Fibroblast of the conjunctiva (primary cell): ENCODE results near the gene KIF12.
A peak's percentile ranks its signal among the peaks of the same experiment; 100 is the strongest.
"Not testable (repeated sequence)": the region's sequence is repeated elsewhere in the genome, so short reads cannot be mapped to it uniquely, and the experiment has no call there.

ENCODE experiments used
- DNase-seq: peaks from one replicate; pipeline ENCODE4 v3.0.0-alpha.2; 2010; ENCODE audit warnings: low read depth

KIF12 gene

DNA sequence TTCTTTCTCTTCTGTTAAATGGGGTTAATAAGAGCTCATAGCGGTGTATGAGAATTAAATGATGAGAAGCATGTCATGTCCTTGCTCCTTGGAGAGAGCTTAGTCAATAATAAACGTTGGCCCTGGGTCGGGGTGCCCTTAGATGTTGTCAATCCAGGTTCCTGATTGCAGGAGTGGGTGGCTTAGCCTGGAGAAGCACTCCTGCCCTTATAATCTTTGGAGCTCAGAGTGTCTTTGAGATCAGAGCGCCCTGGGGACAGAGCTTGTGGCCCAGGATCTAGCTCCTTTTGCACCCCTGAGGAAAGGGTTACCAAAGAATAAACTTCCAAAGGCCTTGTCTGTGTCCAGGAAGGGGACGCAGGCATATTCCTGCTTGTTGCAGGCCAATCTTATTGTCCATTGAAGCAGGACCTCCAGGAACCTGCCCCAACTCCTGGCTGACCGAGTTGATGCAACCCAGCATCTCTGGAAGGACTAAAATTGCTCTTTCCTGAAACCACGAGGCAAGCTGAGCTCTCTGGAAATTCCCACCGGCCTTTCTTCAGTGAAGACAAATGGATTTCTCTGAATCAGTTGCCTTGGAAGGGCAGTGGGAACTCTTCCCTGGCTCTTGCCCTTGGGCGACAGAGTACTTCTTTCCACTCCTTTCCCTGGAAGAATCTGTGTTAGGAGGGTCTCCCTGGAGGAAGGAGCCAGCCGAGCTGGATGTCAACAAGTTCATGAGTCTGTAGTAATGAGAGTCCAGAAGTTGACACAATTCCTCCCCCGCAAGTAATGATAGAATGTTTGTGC lies 14.6 kb downstream of the KIF12 start:
- DNase-seq: no peak

DNA sequence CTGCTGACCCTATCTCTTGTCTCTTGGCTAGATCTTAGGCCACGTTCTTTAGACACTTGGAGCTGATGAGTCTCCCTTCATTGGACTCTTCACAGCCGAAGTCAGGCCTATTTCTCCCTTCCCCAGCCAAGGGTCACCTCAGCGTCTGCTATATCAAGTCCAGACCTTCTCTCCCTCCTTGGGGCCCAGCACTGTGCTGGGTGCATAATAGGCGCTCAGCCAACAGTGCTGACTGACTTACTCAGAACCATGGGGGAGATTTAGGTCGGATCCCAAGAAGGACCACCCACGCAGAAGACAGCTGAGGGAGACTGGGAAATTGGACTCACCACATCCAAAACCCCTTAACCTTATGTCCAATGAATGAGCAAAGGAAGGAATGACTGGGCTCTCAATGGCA lies 15.4 kb downstream of the KIF12 start:
- DNase-seq: no peak

DNA sequence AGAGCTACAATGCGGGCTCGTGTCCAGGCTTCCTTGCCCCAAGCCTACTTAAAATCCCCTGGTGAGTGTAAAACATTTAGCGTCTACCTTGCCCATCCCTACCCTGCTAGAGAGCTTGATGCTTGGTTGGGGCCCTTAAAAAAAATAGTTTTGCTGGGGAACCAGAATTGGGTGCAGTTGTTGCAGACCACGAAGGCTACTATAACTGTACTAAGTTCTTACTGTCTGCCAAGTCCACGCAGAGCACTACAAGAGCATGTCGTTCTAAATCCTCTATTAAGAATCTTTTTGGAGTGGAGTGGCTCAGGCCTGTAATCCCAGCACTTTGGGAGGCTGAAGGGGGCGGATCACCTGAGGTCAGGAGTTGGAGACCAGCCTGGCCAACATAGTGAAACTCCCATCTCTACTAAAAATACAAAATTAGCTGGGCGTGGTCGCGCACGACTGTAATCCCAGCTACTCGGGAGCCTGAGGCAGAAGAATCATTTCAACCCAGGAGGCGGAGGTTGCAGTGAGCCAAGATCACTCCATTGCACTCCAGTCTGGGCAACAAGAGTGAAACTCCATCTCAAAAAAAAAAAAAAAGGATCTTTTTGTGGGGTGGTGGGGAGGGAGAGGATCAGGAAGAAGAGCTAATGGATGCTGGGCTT lies 16.2 kb downstream of the KIF12 start:
- DNase-seq: not testable (repeated sequence)

- DNase-seq: peak; percentile 80
Measured at GRCh38 chr9:114082017-114082762, 16.9 kb downstream of the KIF12 start.

GRCh38 chr9:114081441-114082016 lies 17.6 kb downstream of the KIF12 start:
- DNase-seq: no peak

DNA sequence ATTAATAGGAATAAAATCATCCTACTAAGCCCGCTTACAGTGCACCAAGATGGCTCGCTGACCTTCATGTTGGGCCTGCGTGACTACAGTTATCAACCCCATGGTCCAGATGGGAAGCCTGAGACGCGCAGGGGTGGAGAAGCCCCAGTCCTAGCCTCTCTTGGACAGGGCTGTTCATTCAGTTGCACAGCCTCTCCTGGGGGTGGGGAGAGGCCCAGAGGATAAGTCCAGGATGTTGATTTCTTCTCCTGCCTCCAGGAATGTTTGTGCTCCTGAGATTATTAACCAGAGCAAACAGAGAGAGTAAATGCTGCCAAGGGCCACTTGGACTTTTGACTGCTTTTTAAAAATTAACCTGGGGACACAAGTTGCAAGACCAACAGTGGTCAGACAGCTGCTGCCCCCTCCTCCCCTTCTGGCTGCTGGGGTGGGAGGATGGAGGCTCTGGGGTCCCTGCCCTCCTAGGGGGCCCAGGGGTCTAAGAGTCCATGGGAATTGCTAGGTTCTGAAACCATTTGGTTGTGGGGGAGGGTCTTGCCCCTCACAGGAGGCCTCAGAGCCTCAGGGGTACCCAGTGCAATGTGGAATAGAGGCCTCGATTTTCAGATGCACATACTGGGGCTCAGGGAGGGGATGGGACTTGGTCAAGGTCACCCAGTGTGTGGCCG lies 18.2 kb downstream of the KIF12 start:
- DNase-seq: no peak

DNA sequence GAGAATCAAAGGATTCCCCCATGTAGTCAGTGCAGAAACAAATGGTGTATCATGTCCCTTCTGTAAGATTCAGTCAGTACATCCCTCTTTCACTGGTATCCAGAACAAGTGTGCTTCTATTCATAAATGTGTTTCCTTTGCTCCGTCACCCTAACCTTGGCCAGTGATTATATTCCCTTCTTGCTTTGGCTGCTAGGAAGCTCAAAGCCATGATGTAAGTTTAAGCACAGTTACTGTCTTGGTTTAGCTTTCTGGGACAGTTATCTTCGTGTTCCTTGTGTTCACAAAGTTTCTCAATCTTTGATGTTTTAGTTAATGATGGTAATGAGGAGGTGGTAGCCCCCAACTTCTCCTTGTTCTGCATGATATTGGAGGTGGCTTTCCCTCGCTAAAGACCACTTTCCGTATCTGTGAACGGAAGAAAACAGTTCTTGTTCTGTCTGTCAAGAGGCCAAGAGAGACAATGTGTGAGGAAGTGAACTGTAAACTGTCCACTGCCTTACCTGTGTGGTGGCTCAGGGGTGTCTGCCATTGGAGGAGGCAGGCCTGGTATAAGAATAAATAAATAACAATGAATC lies 18.8 kb downstream of the KIF12 start:
- no peak for DNase-seq

GRCh38 chr9:114078781-114079156 lies 20.3 kb downstream of the KIF12 start:
- no peak for DNase-seq

GRCh38 chr9:114078021-114078780 lies 20.9 kb downstream of the KIF12 start, which contains the start of gene AMBP:
Gene AMBP (minus strand): TSS chr9:114078300. CDS start chr9:114078209, 91 bp downstream.
- no peak for DNase-seq

DNA sequence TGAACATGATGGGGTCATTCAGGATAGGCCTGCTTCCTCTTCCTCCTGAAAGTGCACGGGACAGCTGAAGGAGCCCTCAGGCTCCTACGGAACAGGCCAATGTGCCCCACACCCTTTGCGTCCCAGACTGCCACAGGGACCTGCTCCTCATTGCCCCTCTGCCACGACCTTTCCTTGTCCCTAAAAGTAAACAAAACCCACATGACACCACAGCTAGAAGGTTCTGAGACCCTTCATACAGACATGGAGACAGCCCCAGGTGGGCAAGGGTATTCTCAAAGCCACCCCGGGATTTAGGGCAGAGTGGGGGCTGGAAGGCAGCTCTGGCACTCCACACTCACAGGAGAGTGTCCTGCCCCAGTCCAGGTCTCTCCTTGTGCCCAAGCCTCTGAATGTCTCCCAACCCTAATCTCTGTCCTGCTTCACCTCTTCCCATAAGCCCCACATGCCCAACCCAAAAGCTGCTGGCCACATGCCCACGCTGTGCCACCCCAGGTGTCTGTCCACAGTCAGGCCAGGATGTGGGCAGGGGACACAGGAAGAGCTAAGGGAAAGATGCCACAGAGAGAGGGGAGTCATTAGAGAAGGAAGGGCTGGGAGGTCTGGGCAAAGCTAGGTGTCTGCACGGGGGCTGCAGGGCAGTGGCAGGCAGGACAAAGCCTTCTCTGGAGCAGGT lies 21.8 kb downstream of the KIF12 start:
- DNase-seq: no peak

GRCh38 chr9:114076237-114077161 lies 22.6 kb downstream of the KIF12 start:
- DNase-seq: no peak

DNA sequence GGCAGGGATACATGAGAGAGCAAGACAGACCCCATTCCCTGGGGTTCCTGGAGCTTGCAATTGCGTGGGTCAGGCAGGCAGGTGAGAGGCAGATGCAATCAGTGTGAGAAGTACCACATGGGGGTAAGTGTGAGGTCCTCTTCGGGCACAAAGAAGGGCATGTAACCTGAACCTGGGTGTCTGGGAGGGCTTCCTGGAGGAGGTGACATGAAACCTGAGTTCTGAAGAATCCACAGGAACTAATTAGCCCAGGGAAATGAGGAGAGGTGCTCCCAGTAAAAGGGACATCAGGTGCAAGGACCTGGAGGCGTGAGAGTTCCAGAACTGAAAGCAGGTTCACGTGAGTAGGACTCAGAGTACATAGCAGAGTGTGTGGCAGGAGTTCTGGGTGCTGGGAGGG lies 23.5 kb downstream of the KIF12 start:
- no peak for DNase-seq

DNA sequence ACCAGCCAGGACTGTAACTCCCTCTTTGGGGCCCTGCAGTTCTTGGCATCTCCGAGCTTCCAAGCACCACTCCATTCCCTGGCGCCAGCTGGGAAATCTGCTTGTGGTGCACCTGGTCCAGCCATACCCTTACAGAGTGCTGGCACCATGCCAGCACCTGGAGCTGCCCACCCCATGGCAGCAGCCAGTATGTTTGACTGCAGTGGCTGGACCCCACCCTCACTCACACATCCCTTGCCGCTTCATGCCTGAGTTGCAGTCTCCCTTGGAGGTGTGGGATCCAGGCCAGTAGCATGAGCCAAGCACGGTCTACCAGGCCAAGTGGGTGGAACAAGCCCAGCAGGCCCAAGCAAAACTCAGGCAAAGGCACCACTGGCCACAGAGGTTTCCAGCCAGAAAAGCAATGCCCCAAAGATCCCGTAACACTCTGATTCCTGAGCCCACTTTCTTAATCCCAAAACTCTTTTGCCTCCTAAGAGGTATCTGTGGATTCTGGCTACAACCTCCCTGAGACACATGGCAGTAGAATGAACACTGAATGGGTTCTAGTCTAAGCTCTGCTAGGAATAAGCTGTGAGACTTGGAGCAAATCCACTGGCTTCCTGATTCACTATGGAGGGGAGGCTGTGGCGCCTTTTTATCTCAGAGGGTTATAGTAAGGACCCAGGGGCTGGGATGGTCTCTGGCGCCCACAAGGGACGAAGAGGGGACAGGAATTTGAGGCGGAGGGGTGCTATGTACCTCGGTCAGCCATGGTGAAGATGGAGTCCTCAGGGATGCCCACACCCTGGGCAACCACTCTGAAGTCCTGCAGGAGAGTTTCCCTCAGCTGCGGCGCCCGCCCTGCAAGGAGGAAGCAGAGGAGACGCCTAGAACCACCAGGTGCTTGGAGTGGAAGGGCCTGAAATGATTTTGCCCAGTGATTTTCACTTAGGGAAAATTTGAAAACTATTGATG lies 26.6 kb downstream of the KIF12 start:
- DNase-seq: peak; percentile 52

DNA sequence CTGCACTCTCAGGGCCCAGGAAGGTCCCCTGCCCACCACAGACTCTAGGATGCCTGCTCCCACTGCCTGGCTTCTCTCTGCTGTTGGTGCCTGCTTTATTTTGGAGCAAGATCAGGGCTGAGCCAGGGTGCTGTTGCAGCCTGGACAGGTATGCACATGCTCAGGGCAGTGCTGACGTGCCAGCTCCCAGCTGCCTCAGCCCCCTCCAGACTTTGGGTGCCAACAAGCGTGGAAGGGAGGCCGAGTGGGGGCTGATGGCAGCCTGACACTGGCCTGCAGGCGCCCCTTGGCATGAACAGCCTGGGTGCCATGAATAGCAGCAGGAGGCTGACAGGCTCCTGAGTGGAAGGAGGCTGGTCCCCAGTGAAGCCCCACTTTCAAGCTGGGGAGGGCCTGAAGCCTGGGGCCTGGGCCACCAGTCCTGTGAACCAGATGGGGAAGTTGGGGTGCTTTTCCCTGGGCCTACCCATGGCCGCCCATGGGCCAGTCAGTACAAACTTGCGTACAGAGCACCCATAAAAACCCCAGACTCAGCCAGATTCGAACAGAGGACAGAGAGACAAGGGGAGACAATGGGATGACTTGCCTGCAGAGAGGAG lies 27.8 kb downstream of the KIF12 start:
- no peak for DNase-seq

DNA sequence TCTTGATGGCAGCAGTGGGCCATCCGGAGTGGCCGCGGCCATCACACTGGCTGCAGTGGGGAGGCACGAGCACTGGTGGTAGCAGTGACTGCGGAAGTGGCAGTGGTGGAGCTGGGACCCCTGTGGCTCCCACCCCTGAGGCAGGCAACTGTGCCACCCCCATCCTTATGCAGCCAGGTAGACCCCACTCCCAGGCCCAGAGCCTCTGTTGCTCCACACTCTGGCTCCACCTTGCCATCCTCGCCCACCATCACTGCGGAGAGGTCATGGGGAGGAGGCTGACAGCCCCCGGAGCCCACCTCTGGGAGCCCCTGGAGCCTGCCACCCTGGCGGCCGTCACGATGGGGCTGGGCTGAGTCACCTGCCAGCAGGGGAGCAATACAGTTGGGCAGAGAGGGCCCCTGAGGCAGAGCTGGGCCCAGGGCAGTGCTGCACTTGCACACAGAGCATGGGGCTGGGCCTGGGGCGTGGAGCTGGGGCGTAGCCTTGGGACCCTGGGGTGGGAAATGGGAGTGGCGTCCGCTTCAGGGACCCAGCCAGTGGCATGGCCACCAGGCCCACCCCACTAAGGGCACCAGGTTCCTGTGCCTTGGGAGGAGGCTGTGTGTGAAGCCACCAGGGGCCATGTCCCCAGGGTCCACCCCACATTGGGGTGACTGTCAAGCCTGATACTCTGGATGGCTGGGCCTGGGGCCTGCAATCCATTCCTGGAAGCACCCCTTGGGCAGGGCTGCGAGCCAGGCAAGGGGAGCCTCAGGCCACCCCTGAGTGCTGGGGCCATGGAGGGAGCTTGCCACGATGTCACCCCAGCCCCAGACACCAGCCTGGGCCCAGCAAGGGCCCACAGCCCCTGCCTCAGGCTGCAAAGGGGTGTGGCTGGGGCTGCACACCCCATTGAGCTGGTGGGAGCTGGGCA lies 28.6 kb downstream of the KIF12 start:
- no peak for DNase-seq

DNA sequence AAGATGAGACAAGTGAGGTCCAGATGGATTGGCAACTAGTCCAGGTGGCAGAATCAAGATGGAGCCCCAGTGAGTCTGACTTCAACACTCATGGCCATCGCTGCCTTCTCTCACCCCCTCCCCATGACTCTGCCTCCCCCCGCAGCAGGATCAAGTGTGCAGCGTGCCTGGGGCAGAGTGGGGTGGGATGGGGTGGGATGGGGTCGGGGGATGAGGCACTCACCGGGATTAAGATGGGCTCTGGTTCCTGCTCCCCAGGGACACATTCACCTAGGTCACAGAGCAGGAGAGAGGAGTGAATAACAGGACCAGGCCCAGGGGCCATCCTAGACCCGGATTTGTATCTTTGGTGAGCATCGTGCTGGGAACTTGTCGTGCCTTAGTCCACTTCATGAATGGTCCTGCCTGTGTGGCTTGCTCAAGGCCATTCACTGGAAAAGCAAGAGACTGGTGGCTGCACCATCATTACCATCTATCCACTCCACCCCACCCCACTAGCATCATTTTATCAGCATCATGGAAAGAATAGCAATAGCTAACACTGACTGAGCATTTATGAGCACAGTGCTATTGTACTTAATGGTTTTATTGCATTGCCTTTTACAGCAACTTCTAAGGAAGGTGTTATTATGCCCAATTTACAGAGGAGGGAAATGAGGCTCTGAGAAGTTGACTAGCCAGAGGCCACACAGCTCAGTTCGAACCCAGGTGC lies 29.5 kb downstream of the KIF12 start:
- DNase-seq: no peak
